ENCODE data around the gene TOM1L2.

Gene TOM1L2

GRCh38 chr17:17795296-17795695 lies 176.9 kb downstream of the TOM1L2 start:
- no peak for DNase-seq (ENCODE audit: extremely low spot score)
- TF ChIP-seq TARDBP (IDR thresholded peaks at IDR 0.05), result no peak
- TF ChIP-seq LEF1 (IDR thresholded peaks at IDR 0.05; ENCODE audit: borderline replicate concordance), result no peak
- TF ChIP-seq FOXK2 (IDR thresholded peaks at IDR 0.05), result no peak
- no peak for TF ChIP-seq ARNT (IDR thresholded peaks at IDR 0.05)
- no peak for TF ChIP-seq ZNF384 (IDR thresholded peaks at IDR 0.05)
- TF ChIP-seq BHLHE40 (IDR thresholded peaks at IDR 0.05; ENCODE audit: borderline replicate concordance), result no peak
- no peak for TF ChIP-seq L3MBTL2 (conservative IDR thresholded peaks at IDR 0.05)
- TF ChIP-seq SUZ12 (IDR thresholded peaks at IDR 0.05), result no peak
- TF ChIP-seq FOXA1 (IDR thresholded peaks at IDR 0.05), result no peak
- TF ChIP-seq PKNOX1 (IDR thresholded peaks at IDR 0.05), result no peak
- TF ChIP-seq ELF4 (IDR thresholded peaks at IDR 0.05), result no peak
- TF ChIP-seq SP1 (IDR thresholded peaks at IDR 0.05), result no peak
- TF ChIP-seq HDGF (IDR thresholded peaks at IDR 0.05; ENCODE audit: borderline replicate concordance), result no peak
- no peak for TF ChIP-seq NFRKB (IDR thresholded peaks at IDR 0.05)
- no peak for TF ChIP-seq CTBP1 (IDR thresholded peaks at IDR 0.05; ENCODE audit: borderline replicate concordance)
- no peak for TF ChIP-seq FOXM1 (IDR thresholded peaks at IDR 0.05; ENCODE audit: borderline replicate concordance)
- POLR2A ChIA-PET, result interaction anchor here (1.1 kb wide), 1 partner anchor 41 kb away, joined by 3 read pairs; the partner anchor contains the start of gene SREBF1
- CTCF ChIA-PET, result no interaction called here

- DNase-seq (ENCODE audit: extremely low spot score), result no peak
- CTCF ChIA-PET, result no interaction called here
- TF ChIP-seq ARNT (IDR thresholded peaks at IDR 0.05) (no peak), FOXM1 (IDR thresholded peaks at IDR 0.05; ENCODE audit: borderline replicate concordance) (no peak), FOXK2 (IDR thresholded peaks at IDR 0.05) (no peak), NFRKB (IDR thresholded peaks at IDR 0.05) (no peak), TARDBP (IDR thresholded peaks at IDR 0.05) (no peak), LEF1 (IDR thresholded peaks at IDR 0.05; ENCODE audit: borderline replicate concordance) (no peak), SP1 (IDR thresholded peaks at IDR 0.05) (no peak), CTBP1 (IDR thresholded peaks at IDR 0.05; ENCODE audit: borderline replicate concordance) (no peak), SUZ12 (IDR thresholded peaks at IDR 0.05) (no peak), ZNF384 (IDR thresholded peaks at IDR 0.05) (no peak), ELF4 (IDR thresholded peaks at IDR 0.05) (no peak), L3MBTL2 (conservative IDR thresholded peaks at IDR 0.05) (no peak), FOXA1 (IDR thresholded peaks at IDR 0.05) (no peak), HDGF (IDR thresholded peaks at IDR 0.05; ENCODE audit: borderline replicate concordance) (no peak), PKNOX1 (IDR thresholded peaks at IDR 0.05) (no peak), BHLHE40 (IDR thresholded peaks at IDR 0.05; ENCODE audit: borderline replicate concordance) (no peak)
- POLR2A ChIA-PET, result interaction anchor here (0.5 kb wide), 1 partner anchor 47 kb away, joined by 3 read pairs; no protein-coding TSS in a partner anchor
Measured at GRCh38 chr17:17794382-17794781, 177.8 kb downstream of the TOM1L2 start.
